ENCODE results near the gene INSC. TPM values are rescaled to one million over a fixed set of nuclear protein-coding genes. Genes with fewer than 3 reads are reported as not detected.

Gene INSC
- total RNA-seq, 1 experiment from 2014 or later: not detected

DNA sequence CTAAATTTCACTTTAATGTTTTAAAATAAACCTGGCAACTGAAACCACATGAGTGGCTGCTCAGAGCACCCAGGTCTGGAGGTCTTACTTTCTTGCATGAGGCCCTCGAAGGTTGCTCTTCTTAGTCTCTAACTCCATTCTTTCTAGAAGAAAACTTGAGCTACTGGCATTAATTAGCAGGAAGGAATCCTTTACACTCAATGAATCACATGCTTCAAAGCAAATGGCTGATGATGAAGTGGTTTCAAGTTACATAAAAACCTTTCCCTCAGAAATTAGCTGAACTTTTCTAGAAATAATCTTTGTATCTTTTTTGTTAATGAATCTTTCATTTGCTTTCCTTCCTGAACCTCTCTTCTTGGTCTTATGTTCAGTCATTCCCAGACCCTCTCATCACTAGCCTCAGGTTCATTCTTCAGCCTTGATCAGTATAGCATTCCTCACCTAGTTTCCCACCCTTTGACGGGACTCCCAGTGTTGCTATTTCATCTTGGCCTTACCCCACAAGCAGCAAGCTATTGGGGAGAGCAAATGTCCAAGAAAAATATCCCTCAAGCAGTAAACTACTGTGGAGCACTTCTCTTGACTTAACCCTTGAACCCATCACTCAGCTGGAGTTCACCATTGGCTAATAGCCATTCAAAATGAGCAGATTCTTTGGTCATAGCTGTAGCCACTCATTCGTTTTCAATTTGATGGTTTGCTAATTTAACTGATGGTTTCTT, 75.1 kb downstream of the INSC start:
- H3K4me1 ChIP-seq (replicated peaks; ENCODE audit: insufficient read depth): no peaks in the 10 kb centered on the region
- POLR2A ChIA-PET (ENCODE audit: unreplicated experiment): no interaction called here
- intact Hi-C loops (cut with micrococcal nuclease; ENCODE audit: unreplicated experiment): no loop called here
- H3K4me3 ChIP-seq: no peak overlapping the region
- no peaks in the 10 kb centered on the region for H3K27me3 ChIP-seq (ENCODE audit: insufficient read depth, low read depth)
- H2AFZ ChIP-seq: no peak overlapping the region
- no TSS peak for BruUV-seq (replicated peaks)
- no peaks in the 10 kb centered on the region for H3K9me2 ChIP-seq (ENCODE audit: insufficient read depth)
- no peak overlapping the region for H3K4me2 ChIP-seq
- no peaks in the 10 kb centered on the region for H3F3A ChIP-seq (ENCODE audit: insufficient read depth, low read depth)
- no peaks in the 10 kb centered on the region for H3K9me3 ChIP-seq (ENCODE audit: insufficient read depth, low read depth)
- TF ChIP-seq, protein P1, sequence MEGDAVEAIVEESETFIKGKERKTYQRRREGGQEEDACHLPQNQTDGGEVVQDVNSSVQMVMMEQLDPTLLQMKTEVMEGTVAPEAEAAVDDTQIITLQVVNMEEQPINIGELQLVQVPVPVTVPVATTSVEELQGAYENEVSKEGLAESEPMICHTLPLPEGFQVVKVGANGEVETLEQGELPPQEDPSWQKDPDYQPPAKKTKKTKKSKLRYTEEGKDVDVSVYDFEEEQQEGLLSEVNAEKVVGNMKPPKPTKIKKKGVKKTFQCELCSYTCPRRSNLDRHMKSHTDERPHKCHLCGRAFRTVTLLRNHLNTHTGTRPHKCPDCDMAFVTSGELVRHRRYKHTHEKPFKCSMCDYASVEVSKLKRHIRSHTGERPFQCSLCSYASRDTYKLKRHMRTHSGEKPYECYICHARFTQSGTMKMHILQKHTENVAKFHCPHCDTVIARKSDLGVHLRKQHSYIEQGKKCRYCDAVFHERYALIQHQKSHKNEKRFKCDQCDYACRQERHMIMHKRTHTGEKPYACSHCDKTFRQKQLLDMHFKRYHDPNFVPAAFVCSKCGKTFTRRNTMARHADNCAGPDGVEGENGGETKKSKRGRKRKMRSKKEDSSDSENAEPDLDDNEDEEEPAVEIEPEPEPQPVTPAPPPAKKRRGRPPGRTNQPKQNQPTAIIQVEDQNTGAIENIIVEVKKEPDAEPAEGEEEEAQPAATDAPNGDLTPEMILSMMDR (conservative IDR thresholded peaks at IDR 0.05): no peak
- TF ChIP-seq EZH2 (IDR thresholded peaks at IDR 0.05; ENCODE audit: low read depth): no peak
- DNase-seq: no peak
- no peak overlapping the region for H3K27ac ChIP-seq
- H3K79me2 ChIP-seq (ENCODE audit: low read depth): no peaks in the 10 kb centered on the region
- H4K20me1 ChIP-seq (ENCODE audit: insufficient read depth): no peaks in the 10 kb centered on the region
- no peaks in the 10 kb centered on the region for H3K36me3 ChIP-seq (ENCODE audit: low read depth)
- CTCF ChIA-PET: no interaction called here

DNA sequence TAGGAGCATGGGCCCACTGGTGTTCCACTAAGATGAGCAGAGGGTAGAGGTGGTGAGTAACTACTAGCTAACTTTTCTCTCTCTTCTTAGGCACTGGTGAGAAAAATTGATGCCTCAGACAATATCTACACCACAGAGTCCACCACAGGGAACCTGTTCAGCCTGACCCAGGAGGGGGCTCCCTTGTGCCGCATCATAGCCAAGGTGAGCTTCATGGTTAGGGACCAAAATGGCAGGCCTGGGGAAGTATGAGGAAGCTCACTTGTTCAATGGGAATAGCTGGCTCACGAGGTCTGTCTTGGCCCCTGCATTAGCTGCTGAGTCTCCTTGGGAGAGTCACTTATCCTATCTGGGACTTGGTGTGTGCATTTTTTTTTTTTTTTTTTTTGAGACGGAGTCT, 75.9 kb downstream of the INSC start:
- Histone ChIP-seq H4K20me1 (ENCODE audit: insufficient read depth) (no peaks in the 10 kb centered on the region), H3K79me2 (ENCODE audit: low read depth) (no peaks in the 10 kb centered on the region), H3K27ac (no peak overlapping the region), H3F3A (ENCODE audit: insufficient read depth, low read depth) (no peaks in the 10 kb centered on the region), H3K27me3 (ENCODE audit: insufficient read depth, low read depth) (no peaks in the 10 kb centered on the region), H3K4me2 (no peak overlapping the region), H3K9me3 (ENCODE audit: insufficient read depth, low read depth) (no peaks in the 10 kb centered on the region), H3K4me1 (replicated peaks; ENCODE audit: insufficient read depth) (no peaks in the 10 kb centered on the region), H3K4me3 (no peak overlapping the region), H2AFZ (no peak overlapping the region), H3K9me2 (ENCODE audit: insufficient read depth) (no peaks in the 10 kb centered on the region), H3K36me3 (ENCODE audit: low read depth) (no peaks in the 10 kb centered on the region)
- no peak for DNase-seq
- intact Hi-C loops (cut with micrococcal nuclease; ENCODE audit: unreplicated experiment): no loop called here
- BruUV-seq (replicated peaks): no TSS peak
- no peak for TF ChIP-seq EZH2 (IDR thresholded peaks at IDR 0.05; ENCODE audit: low read depth)
- TF ChIP-seq, protein P1 (conservative IDR thresholded peaks at IDR 0.05): no peak
- ChIA-PET POLR2A (ENCODE audit: unreplicated experiment) (no interaction called here), CTCF (no interaction called here)

DNA sequence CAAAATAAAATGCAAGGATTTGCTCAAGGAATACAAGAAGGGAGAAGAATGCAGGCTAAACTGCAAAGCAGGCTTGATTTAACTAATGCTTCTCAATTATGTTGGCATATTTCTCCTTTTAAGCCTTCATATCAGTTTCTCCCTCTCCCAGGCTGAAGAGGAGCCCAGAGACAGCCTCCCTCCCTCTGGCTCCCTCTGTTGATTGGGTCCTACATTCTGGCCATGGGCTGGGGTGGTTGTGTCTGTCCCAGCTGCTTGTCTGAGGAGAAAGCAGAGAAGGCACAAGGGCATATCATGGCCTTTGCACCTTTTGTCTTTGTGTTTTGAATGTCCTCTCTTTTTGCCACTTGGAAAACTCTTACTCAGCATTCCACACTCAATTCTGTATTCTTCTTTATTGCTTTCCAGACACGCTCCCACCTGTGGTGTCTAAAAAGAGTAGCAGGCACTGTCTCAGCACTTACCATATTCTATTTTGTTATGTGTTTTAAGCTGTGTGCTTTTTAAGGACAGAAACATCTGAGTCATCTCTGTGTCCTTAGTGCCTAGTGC, 77.4 kb downstream of the INSC start:
- no peak for DNase-seq
- Histone ChIP-seq H4K20me1 (ENCODE audit: insufficient read depth) (no peaks in the 10 kb centered on the region), H3K4me1 (replicated peaks; ENCODE audit: insufficient read depth) (no peaks in the 10 kb centered on the region), H3K4me3 (no peak overlapping the region), H3K79me2 (ENCODE audit: low read depth) (no peaks in the 10 kb centered on the region), H3K9me2 (ENCODE audit: insufficient read depth) (no peaks in the 10 kb centered on the region), H3K36me3 (ENCODE audit: low read depth) (no peaks in the 10 kb centered on the region), H2AFZ (no peak overlapping the region), H3K9me3 (ENCODE audit: insufficient read depth, low read depth) (no peaks in the 10 kb centered on the region), H3K27ac (no peak overlapping the region), H3K4me2 (no peak overlapping the region), H3F3A (ENCODE audit: insufficient read depth, low read depth) (no peaks in the 10 kb centered on the region), H3K27me3 (ENCODE audit: insufficient read depth, low read depth) (no peaks in the 10 kb centered on the region)
- TF ChIP-seq, protein P1 (conservative IDR thresholded peaks at IDR 0.05): no peak
- no peak for TF ChIP-seq EZH2 (IDR thresholded peaks at IDR 0.05; ENCODE audit: low read depth)
- CTCF ChIA-PET: no interaction called here
- intact Hi-C loops (cut with micrococcal nuclease; ENCODE audit: unreplicated experiment): no loop called here
- POLR2A ChIA-PET (ENCODE audit: unreplicated experiment): no interaction called here
- BruUV-seq (replicated peaks): no TSS peak
